Renal pelvis (tissue), 4 donors: ENCODE results near the gene EXOC6B. TPM values are rescaled to one million over a fixed set of nuclear protein-coding genes. Genes with fewer than 3 reads are reported as not detected.

Experiments
- DNase-seq: peaks from one replicate; pipeline ENCODE4 v3.0.0-alpha.2; 2013
- polyA plus RNA-seq, 3 donors: library from polyadenylated mRNA; unstranded; fragments of 120-200 nt; gene quantifications; one replicate each; pipeline ENCODE4 v1.2.1, GENCODE V29; 2013; ENCODE audit not compliant: insufficient read length in 3 of 3

The EXOC6B gene
- polyA plus RNA-seq, 3 donors, result 20.0 to 24.6 (median 21.8) TPM

GRCh38 chr2:72134997-72135800 is 690.6 kb downstream of the EXOC6B start:
- no peak for DNase-seq

GRCh38 chr2:72134408-72134996 is 691.3 kb downstream of the EXOC6B start:
- DNase-seq, result no peak

GRCh38 chr2:72133721-72134407 is 692.0 kb downstream of the EXOC6B start:
- DNase-seq, result no peak

GRCh38 chr2:72132981-72133720 is 692.7 kb downstream of the EXOC6B start:
- no peak for DNase-seq

- DNase-seq, result no peak
Measured at GRCh38 chr2:72131916-72132841, 693.7 kb downstream of the EXOC6B start.

GRCh38 chr2:72131371-72131891 is 694.4 kb downstream of the EXOC6B start:
- DNase-seq, result no peak

GRCh38 chr2:72130659-72131360 is 695.0 kb downstream of the EXOC6B start:
- DNase-seq, result no peak

GRCh38 chr2:72129681-72130340 is 696.0 kb downstream of the EXOC6B start:
- DNase-seq, result no peak

GRCh38 chr2:72128843-72129227 is 697.0 kb downstream of the EXOC6B start:
- DNase-seq, result no peak

GRCh38 chr2:72128059-72128842 is 697.6 kb downstream of the EXOC6B start:
- no peak for DNase-seq

- no peak for DNase-seq
Measured at GRCh38 chr2:72127401-72128058, 698.3 kb downstream of the EXOC6B start.

- DNase-seq, result no peak
Measured at GRCh38 chr2:72126186-72127100, 699.4 kb downstream of the EXOC6B start.

Other genes starting within 250 kb of the EXOC6B start
- gene SPR, start 61.4 kb upstream of the EXOC6B start, polyA plus RNA-seq, result 10 to 100 TPM; 11.0 to 13.0 (median 12.1) TPM
- gene EMX1, start 91.5 kb upstream of the EXOC6B start, polyA plus RNA-seq, result 10 to 100 TPM; 51.6 to 71.3 (median 56.6) TPM
- gene SFXN5, start 245.7 kb upstream of the EXOC6B start, polyA plus RNA-seq, result 10 to 100 TPM; 28.8 to 32.8 (median 30.1) TPM